DND-41 (cell line): Measurements from ENCODE around the gene TTC33.

ENCODE experiments used
- ATAC-seq: fragments of 200-7000 bp; cut with Tn5 transposase; 3 replicates; pipeline ENCODE4 v1.9.1; 2021; ENCODE audit warnings: low read depth; ENCODE audit not compliant: insufficient read depth
- DNase-seq: peaks from one replicate; pipeline ENCODE4 v3.0.0-alpha.2; 2020
- H2AFZ ChIP-seq: 2 replicates; pipeline ENCODE4 v1.6.0; 2012; ENCODE audit warnings: low read depth, low read length
- H3K27ac ChIP-seq: 2 replicates; pipeline ENCODE4 v1.5.1; 2012; ENCODE audit warnings: low read length, inconsistent platforms
- H3K27me3 ChIP-seq: fragments of 200-600 bp; sonication (generic); 2 replicates; pipeline ENCODE4 v1.6.0; 2012; ENCODE audit warnings: low read length, mild to moderate bottlenecking, inconsistent platforms; ENCODE audit not compliant: insufficient read depth, poor library complexity
- H3K36me3 ChIP-seq: 2 replicates; pipeline ENCODE4 v1.5.1; 2012; ENCODE audit warnings: low read length, inconsistent platforms; ENCODE audit not compliant: insufficient read depth
- H3K4me1 ChIP-seq: 2 replicates; pipeline ENCODE4 v1.5.1; 2012; ENCODE audit warnings: mild to moderate bottlenecking, low read length; ENCODE audit not compliant: insufficient read depth
- H3K4me2 ChIP-seq: 2 replicates; pipeline ENCODE4 v1.6.0; 2012; ENCODE audit warnings: mild to moderate bottlenecking, moderate library complexity, low read length, inconsistent platforms; ENCODE audit not compliant: insufficient read depth
- H3K4me3 ChIP-seq, 2 experiments: fragments of 200-600 bp in 1 of 2; shearing (Covaris generic) in 1 of 2; 2 replicates each; pipeline ENCODE4 v1.5.1; 2012 to 2016; ENCODE audit warnings: inconsistent platforms in 2 of 2, low read length in 2 of 2, mild to moderate bottlenecking in 2 of 2, low read depth in 1 of 2, moderate library complexity in 1 of 2
- H3K79me2 ChIP-seq: 2 replicates; pipeline ENCODE4 v1.6.0; 2012; ENCODE audit warnings: low read length, inconsistent platforms; ENCODE audit not compliant: insufficient read depth
- H3K9ac ChIP-seq: 2 replicates; pipeline ENCODE4 v1.6.0; 2012; ENCODE audit warnings: low read depth, mild to moderate bottlenecking, inconsistent platforms, low read length, moderate library complexity
- H3K9me3 ChIP-seq: 2 replicates; pipeline ENCODE4 v1.5.1; 2012; ENCODE audit warnings: low read length, moderate library complexity, mild to moderate bottlenecking, inconsistent platforms; ENCODE audit not compliant: insufficient read depth, severe bottlenecking
- H4K20me1 ChIP-seq: 2 replicates; pipeline ENCODE4 v1.6.0; 2012; ENCODE audit warnings: low read length; ENCODE audit not compliant: insufficient read depth
- EZH2 ChIP-seq: IDR thresholded peaks from 3 replicates; pipeline ENCODE4 v1.6.1; 2012; ENCODE audit warnings: borderline replicate concordance, low read depth, mild to moderate bottlenecking, moderate library complexity, low read length, inconsistent platforms; ENCODE audit not compliant: severe bottlenecking
- TF ChIP-seq, protein P1 (sequence below): IDR thresholded peaks from 2 replicates; pipeline ENCODE4 v1.5.1; 2012; ENCODE audit warnings: borderline replicate concordance, low read length, moderate library complexity, mild to moderate bottlenecking; ENCODE audit not compliant: poor library complexity, severe bottlenecking; ENCODE audit errors: extremely low read depth

The TTC33 gene

DNA sequence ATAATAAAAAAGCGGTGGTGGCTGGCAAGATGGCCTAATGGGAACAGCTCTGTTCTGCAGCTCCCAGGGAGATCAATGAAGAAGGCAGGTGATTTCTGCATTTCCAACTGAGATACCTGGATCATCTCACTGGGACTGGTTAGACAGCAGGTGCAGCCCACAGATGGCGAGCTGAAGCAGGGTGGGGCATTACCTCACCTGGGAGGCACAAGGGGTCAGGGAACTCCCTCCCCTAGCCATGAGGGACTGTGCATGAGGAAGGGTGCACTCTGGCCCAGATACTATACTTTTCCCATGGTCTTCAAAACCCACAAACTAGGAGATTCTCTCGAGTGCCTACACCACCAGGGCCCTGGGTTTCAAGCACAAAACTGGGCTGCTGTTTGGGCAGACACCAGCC, 121.6 kb downstream of the TTC33 start:
- Histone ChIP-seq H3K79me2 (no peaks in the 10 kb centered on the region), H3K9ac (no peak overlapping the region), H3K4me3 (no peak overlapping the region), H4K20me1 (no peaks in the 10 kb centered on the region), H3K4me1 (no peaks in the 10 kb centered on the region), H3K4me2 (no peak overlapping the region), H3K9me3 (peaks cover 8% of the 10 kb centered on the region), H3K27me3 (no peaks in the 10 kb centered on the region), H3K27ac (no peak overlapping the region), H3K36me3 (no peaks in the 10 kb centered on the region), H2AFZ (no peak overlapping the region)
- ATAC-seq (no peak), DNase-seq (no peak)
- TF ChIP-seq, protein P1, sequence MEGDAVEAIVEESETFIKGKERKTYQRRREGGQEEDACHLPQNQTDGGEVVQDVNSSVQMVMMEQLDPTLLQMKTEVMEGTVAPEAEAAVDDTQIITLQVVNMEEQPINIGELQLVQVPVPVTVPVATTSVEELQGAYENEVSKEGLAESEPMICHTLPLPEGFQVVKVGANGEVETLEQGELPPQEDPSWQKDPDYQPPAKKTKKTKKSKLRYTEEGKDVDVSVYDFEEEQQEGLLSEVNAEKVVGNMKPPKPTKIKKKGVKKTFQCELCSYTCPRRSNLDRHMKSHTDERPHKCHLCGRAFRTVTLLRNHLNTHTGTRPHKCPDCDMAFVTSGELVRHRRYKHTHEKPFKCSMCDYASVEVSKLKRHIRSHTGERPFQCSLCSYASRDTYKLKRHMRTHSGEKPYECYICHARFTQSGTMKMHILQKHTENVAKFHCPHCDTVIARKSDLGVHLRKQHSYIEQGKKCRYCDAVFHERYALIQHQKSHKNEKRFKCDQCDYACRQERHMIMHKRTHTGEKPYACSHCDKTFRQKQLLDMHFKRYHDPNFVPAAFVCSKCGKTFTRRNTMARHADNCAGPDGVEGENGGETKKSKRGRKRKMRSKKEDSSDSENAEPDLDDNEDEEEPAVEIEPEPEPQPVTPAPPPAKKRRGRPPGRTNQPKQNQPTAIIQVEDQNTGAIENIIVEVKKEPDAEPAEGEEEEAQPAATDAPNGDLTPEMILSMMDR = no peak
- no peak for TF ChIP-seq EZH2

DNA sequence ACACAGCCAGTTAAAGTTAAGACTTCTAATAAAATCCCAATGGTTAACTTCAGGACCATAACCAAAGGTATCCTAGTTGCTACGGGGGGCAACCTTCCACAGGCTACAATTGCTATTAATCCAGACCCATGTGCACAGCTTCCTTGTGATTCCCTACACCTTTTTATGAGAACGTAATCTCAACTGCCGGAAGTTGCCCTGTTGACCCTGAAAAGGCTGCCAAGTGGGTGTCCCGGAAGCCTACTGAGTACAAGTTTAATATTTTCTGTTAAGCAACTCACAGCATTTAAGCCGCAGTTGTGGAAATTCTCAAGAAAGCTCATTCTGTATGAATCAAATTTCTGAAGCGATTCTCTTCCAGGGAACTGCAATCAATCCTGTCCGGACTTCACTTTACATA, 124.5 kb downstream of the TTC33 start:
- Histone ChIP-seq H3K27me3 (no peaks in the 10 kb centered on the region), H4K20me1 (no peaks in the 10 kb centered on the region), H3K79me2 (no peaks in the 10 kb centered on the region), H3K9me3 (peaks cover under 1% of the 10 kb centered on the region), H2AFZ (no peak overlapping the region), H3K36me3 (no peaks in the 10 kb centered on the region), H3K27ac (no peak overlapping the region), H3K9ac (no peak overlapping the region), H3K4me2 (no peak overlapping the region), H3K4me3 (no peak overlapping the region), H3K4me1 (no peaks in the 10 kb centered on the region)
- DNase-seq (no peak), ATAC-seq (no peak)
- no peak for TF ChIP-seq EZH2
- TF ChIP-seq, protein P1 = no peak

DNA sequence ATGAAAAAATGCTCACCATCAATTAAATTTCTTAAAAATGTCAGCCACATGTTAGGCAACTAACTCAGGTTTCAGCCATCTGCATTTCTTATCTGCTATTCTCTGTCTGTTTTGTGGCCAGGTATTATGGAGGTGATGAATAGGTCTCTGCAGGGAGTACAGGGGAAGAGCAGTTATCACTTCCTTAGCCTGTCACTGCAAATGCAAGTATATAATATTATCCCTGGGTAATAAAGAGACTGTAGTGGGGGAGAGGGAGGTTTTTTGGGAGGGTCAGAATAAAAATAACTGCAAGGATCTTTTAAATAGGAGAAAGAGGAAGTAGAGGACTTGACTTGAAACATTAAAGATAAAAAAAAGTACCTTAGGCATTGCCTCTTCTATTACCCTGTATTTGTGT, 125.6 kb downstream of the TTC33 start:
- no peak overlapping the region for H3K4me2 ChIP-seq
- DNase-seq (no peak), ATAC-seq (no peak)
- H2AFZ ChIP-seq = no peak overlapping the region
- H3K4me3 ChIP-seq = no peak overlapping the region
- H3K9me3 ChIP-seq = no peaks in the 10 kb centered on the region
- H3K27ac ChIP-seq = no peak overlapping the region
- no peaks in the 10 kb centered on the region for H3K27me3 ChIP-seq
- no peak for TF ChIP-seq EZH2
- TF ChIP-seq, protein P1 = no peak
- H3K9ac ChIP-seq = no peak overlapping the region
- H3K79me2 ChIP-seq = no peaks in the 10 kb centered on the region
- H4K20me1 ChIP-seq = no peaks in the 10 kb centered on the region
- no peaks in the 10 kb centered on the region for H3K4me1 ChIP-seq
- no peaks in the 10 kb centered on the region for H3K36me3 ChIP-seq

DNA sequence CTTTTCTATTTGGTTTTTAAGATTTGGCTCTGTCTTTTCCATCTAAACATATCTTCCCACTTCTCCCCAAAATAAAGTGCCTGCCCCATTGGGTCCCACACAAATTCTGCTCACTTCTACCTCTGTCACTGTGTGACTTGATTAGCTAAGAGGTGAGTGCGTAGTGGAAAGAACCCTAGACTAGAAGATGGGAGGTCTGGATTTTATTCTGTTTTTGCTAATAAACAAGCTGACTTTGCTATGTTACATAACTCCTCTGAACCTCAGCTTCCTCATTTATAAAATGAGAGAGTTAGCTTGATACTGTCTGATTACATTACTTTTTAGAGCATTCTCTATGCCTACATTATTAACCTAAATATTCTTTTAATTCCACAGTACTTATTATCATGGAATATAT, 127.4 kb downstream of the TTC33 start:
- H3K9ac ChIP-seq = no peak overlapping the region
- H4K20me1 ChIP-seq = no peaks in the 10 kb centered on the region
- H2AFZ ChIP-seq = no peak overlapping the region
- H3K4me1 ChIP-seq = peaks cover 14% of the 10 kb centered on the region
- H3K9me3 ChIP-seq = no peaks in the 10 kb centered on the region
- no peak overlapping the region for H3K4me2 ChIP-seq
- no peaks in the 10 kb centered on the region for H3K27me3 ChIP-seq
- ATAC-seq (no peak), DNase-seq (no peak)
- H3K79me2 ChIP-seq = no peaks in the 10 kb centered on the region
- TF ChIP-seq EZH2 = no peak
- TF ChIP-seq, protein P1 = no peak
- no peaks in the 10 kb centered on the region for H3K36me3 ChIP-seq
- no peak overlapping the region for H3K4me3 ChIP-seq
- no peak overlapping the region for H3K27ac ChIP-seq
